Fibroblast of skin of right quadriceps (primary cell): ENCODE measurements around the gene GPBAR1.

Source experiments
- DNase-seq: peaks from one replicate; pipeline ENCODE4 v3.0.0-alpha.2; 2013

GPBAR1 gene, protein sequence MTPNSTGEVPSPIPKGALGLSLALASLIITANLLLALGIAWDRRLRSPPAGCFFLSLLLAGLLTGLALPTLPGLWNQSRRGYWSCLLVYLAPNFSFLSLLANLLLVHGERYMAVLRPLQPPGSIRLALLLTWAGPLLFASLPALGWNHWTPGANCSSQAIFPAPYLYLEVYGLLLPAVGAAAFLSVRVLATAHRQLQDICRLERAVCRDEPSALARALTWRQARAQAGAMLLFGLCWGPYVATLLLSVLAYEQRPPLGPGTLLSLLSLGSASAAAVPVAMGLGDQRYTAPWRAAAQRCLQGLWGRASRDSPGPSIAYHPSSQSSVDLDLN

DNA sequence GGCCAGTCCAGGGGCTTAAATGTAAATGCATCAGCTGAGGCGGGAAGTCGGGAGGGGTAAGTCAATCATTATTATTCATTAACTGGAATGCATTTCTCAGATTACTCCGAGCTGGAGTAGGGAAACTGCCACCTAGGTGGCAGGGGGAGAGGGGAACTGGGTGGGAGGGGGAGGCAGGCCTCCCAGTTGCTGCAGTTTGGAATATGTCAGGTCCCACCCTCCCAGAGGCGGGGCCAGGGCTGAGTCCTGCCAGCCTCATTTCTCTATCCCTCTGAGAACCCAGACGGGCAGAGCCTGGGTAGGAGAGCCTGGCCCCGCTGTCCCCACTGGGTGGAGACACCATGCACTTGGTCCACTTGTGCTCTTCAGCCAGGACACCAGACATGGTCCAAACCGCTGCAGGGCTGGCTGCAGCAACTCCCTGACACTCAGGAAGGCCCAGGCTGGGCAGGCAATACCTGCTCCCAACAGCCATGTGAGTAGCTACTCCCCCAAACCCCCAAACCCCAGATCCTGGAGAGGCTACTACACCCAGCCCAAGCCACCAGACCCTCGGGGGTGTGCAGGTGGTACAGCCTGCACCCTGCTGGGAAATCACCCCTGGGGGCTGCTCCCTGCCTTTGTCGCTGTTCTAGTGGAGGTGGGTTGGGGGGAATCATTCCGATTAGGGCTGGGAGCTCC lies at the start of gene GPBAR1:
TSS of gene GPBAR1 (plus strand) at position 274 of the 681 bp plus-strand sequence. CDS start 1,710 bp downstream, outside the sequence.
- no peak for DNase-seq

DNA sequence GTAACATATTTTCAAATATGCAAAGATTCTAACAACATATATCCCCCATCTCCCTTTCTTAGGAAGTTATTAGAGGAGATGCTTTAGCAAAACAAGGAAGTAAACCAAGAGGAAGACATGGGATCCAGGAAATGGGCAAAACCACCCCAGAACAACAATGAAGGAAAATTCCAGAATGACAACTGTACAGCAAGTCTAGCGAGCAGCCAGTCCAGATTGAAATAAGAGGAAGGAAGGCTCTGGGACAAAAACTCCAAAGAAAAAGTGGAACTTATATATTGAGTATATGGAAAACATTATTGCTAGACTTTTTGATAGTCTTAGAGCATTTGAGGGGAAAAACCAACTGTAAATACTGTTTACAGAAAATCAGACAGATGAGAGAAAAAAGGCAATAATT lies 46.7 kb upstream of the GPBAR1 start:
- DNase-seq = no peak

DNA sequence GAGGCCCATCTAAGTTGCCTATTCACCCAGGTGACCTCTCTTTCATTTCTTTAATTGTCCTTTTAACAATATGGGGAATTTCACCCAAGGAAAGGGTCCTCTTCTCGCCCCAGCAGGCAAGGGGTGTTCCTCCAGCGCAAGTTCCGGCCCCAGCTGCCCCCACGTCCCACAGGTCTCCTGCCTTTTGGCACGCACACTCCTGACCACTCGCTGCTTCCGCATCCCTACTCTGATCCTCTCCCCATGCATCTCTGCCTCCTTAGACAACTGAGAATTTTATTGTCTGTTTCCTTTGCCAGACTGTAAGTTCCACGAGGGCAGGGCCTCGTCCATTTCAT lies 44.5 kb upstream of the GPBAR1 start:
- no peak for DNase-seq

DNA sequence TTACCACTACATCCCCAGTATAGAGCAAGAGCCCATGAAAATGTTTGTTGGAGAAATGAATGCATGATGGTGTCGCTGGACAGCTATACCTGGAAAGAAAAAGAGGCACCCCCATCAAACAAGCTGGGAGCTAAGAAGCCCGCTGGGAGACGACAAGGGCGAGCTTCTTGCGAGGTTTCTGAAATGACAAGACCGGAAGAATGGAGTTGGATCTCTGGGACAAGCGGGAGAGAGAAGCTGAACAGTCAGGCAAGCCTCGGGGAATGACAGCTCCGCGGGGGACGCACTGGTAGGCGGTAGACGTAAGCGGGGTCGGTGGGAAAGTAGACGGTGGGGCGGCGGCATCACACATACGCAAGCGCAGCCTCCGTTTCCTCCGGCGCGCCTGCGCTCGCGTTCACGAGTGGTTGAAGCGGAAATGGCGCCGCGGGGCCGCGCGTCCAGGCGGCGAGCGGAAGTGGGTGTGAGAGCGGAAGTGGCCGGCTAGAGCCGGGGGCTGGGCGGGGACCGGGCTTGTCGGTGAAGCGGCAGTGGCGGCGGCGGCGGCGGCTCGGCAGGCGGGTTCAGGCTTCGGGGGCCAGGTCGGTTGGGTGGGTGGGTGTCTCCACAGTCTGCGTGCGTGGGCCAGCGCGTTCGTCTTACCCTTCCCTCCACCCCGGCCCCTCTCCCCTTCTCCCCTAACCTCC lies 44.0 kb upstream of the GPBAR1 start, which contains the start of gene ARPC2:
TSS of gene ARPC2 (plus strand) at position 516 of the 686 bp plus-strand sequence. CDS start 282 bp downstream, outside the sequence.
- peak; percentile 94 for DNase-seq

DNA sequence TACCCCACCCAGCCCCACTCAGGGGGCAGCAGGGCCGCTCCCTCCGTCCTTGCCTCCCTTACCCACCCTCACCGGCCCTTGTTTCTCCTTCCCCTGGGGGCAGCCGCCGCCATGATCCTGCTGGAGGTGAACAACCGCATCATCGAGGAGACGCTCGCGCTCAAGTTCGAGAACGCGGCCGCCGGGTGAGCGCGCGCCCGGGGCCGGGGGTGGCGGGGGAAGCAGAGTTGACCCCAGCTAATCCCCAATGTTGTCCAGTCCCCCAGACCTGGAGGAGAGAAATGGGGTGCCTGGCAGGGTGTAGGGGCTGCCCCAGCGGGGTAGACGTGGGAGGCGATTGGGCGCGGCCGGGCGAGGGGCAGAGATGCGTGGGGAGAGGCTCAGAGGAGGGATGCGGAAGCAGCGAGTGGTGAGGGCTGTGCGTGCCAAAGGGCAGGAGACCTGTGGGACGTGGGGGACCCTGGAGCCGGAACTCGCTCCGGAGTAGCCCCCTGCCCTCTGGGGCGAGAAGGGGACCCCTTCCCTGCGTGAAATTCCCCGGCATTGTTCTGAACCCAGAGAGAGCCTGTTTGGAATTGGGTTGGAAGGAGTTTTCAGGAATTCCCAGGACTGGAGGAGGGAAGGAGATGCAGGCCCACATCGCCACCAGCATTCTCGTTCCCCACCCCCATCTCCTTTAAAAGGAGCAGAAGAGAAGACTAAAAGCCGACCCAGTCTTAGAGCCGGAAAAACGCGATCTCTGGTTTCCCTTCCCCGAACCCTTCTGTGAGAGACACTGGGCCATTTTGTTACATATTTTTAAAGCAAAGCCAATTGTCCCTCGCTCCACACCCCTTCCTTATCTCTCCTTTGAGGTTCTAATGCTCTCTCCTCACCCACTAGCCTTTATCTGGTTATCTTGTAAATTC lies 43.2 kb upstream of the GPBAR1 start:
- no peak for DNase-seq

DNA sequence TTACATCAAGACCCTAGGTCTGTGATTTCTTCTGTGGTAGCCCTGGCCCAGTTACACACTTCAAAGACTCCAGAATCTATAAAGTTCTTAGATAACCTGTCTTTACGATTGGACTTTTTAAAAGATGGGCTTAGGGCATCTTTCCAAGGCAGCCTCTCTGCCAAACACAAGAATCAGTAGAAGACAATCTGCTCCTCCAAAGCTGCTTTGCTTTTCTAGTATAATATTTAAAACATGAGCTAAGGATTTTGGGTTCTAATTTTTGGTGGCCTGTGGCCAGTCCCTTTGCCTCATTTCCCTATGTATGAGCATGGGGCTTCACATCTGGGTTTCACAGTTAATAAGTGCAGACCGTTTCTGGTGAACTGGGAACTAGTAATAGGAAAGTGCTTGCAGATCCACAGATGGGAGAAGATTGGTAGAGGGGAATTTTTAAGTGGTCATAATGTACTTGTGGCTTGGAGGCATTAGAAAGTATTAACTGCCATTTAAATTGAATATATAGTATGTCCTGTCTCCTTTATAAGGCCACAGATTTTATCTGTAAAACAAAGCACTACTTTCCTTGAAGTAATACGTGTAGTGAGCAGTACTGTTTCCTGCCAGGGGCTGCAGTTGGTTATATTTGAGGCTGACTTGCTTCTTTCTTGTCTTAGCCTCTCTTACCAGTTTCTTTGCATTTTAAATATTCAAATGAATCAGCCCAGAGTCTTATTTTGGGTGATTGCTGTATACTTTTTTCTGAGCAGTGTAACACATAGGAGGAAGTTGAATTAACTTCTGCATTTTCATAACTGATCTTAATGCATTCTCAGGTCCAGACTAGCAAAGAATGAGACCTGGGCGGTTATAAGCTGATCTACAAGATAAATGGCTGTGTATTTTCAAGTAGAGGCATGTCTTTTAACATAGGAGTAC lies 42.3 kb upstream of the GPBAR1 start:
- DNase-seq = no peak

DNA sequence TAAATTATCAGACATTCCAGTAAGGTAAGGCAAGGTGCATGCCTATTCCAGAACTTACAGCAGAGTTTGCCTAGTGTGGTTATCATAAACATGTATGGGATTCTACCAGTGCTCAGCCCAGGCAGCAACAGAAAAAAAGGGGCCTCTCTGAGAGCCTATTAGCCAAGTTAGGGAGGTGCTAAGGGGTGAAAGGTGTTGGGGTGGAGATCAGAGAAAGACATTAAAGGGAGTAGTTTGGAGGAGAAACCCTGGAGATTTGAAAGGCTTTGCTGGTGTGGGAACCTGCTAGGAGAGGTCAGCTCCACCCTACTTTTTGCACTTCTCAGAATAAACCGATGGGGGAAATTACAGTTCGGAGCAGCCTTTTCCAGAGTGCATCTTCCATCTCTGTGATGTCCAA lies 40.9 kb upstream of the GPBAR1 start:
- no peak for DNase-seq

DNA sequence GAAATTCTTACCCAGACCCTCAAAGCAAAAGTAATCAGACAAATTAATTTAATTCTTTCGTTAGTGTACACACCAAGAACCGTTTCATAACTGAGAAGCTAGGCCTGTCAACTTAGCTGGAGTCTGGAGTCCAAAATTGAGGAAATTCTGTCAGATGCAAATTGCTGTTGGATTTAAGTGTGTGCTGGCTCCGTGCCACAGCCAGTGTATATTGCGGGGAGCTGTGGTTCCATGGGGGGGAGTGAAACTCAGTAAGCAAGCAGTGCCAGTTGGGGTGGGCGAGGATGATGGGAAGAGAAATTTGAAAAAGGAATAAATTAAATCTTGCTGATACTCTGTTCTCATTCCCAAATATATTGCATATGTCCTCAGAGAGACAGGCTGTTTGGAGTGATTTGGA lies 39.8 kb upstream of the GPBAR1 start:
- no peak for DNase-seq

DNA sequence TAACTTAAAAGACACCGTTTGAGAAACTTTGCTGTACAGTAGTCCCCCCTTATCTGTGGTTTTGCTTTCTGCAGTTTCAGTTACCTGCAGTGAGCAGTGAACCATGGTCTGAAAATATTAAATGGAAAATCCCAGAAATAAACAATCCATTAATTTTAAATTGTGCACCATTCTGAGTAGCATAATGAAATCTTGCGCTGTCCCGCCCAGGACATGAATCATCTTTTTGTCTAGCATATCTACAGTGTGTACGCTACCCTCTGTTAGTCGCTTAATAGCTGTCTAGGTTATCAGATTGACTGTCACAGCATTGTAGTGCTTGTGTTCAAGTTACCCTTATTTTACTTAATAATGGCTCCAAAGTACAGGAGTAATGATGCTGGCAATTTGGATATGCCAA lies 37.8 kb upstream of the GPBAR1 start:
- no peak for DNase-seq

DNA sequence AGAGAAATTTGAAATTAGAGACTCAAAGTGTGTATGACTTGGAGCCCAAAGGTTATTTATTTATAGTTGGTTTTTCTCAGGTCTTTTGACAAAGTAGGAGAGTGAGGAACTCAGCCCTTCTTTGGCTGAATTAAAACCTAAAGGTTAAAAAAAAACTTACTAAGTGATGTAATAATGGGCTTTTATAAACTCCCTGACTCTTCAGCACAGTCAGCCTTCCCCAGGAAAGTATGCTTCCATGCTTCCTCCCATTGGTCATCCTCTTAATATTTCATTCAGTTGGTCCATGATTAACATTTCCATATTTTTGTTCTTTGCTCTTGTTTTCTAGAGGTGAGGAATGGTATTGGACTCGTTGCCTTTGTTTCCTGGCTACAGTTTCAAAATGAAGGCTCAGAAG lies 36.6 kb upstream of the GPBAR1 start:
- DNase-seq = no peak

DNA sequence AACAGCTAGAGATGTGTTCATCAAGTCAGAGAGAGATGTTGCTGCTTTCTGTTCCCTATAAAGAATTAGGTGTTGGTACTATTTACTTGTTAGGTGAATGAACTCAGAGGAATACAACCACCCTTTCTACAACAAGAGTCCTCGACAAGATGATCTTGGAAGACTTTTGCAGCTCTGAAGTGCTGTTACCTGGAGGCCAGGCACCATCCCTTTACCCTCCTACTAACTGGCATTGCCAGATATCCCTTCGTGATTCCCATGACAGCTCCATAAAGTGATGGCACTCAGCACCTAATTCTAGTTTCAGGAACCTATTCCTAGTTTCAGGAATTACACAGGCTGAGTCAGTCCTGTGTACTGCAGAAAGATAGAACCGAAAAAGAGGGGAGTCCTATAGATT lies 33.9 kb upstream of the GPBAR1 start:
- no peak for DNase-seq

DNA sequence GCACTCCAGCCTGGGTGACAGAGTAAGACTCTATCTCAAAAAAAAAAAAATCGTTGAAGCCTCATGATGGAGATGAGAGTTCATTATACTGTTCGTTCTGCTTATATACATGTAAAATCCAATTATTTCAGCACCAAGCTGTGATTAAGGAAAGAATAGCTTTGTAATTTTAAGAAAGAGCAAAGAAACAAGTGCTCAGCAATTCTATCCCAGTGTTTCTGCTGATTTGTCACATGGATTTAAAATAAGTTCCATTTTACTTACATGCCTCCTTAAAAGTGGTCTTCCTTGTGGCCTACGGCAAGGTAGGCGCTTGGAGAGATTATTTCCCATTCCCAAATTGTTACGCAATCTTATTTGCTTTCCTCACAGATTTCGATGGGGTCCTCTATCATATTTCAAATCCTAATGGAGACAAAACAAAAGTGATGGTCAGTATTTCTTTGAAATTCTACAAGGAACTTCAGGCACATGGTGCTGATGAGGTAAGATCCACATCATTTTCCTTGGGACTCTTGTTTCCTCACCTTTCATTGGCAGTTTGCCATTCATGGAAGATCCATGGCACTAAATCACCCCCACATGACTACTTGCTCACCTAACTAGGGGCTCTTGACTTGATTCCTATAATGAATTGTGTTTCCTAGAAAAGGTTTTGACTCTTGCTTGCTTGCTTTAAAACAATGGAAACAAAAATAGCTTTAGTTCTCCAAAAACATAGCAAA lies 32.3 kb upstream of the GPBAR1 start:
- peak; percentile 28 for DNase-seq

DNA sequence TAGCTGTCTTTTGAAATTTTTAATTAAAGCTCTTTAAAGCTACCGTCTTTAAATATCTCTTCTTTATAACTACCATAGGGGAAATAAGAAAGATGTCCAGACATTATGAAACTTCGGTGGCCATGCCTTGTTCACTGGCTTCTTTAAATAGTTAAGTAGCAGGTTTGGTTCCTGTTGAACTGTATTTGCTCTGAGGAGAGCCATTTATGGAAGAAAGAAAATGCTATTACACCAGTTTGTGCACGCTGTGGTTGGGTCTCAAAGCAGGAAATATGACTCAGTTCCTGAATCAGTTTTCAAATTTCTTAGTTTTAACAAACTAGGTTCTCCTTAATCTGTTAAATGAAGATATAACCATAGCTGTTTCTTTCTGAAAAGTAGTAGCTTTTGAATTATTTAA lies 31.6 kb upstream of the GPBAR1 start:
- peak; percentile 90 for DNase-seq

DNA sequence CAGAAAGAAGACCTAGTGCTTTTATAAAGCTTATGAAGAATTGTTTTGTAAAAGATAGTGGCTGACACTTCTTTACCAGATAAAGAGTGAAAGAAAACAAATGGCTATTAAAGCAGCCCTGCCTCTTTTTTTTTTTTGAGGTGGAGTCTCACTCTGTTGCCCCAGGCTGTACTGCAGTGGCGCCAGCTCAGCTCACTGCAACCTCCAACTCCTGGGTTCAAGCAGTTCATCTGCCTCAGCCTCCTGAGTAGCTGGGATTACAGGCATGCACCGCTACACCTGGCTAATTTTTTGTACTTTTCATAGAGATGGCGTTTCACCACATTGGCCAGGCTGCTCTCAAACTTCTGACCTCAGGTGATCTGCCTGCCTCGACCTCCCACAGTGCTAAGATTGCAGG lies 31.0 kb upstream of the GPBAR1 start:
- DNase-seq = peak; percentile 27

DNA sequence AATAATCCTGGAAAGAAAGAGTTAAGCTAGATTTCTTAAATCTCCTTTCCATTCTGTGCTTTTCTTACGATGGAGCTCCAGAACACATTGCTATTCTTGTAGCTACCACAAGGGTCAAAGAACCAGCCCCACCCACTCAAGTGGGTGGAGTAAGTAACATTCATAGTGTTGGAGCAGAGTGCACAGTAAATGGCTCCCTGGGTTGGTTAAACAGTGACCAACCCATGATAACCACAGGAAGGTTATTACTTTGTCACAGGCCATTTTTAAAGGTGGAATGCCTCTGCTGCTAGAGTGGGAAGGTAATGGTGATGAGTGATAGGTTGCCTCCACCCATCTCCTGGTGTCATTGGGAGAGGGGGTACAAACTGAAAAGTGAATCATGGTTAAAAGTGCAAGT lies 29.9 kb upstream of the GPBAR1 start:
- DNase-seq = peak; percentile 27

DNA sequence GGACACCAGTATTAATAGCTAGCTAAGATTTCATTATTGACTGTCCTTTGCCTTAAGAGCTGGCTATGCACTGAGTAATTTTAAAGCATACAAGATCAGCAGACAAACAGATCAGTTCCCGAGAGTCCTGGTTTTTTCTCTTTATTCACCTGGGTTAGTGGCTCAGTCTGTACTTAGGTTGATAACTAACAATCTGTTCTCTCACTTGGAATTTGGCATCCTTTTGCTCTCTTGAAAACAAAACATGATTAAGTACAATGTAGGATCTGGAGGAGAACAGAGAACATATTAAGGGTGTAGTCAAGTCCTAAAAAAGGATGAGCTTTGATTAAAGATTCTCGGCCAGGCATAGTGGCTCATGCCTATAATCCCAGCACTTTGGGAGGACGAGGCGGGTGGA lies 27.3 kb upstream of the GPBAR1 start:
- DNase-seq = no peak

DNA sequence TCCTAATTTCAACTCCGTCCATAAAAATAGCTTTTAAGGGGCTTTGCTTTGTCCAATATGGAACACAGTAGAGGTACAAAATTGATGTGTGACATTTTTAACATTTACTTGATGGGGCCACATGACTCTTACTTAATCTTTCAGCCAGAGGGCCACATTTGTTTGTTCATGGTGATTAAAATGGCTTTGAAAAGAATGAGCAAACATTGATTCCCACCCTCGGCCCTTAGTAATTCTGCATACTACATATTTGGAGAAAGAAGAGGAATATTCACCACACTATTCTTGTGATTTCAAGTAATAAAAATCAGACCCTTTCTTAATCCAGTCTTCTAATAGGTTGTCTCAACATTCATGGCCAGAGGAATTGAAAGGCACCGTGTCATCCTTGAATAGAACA lies 26.3 kb upstream of the GPBAR1 start:
- no peak for DNase-seq

DNA sequence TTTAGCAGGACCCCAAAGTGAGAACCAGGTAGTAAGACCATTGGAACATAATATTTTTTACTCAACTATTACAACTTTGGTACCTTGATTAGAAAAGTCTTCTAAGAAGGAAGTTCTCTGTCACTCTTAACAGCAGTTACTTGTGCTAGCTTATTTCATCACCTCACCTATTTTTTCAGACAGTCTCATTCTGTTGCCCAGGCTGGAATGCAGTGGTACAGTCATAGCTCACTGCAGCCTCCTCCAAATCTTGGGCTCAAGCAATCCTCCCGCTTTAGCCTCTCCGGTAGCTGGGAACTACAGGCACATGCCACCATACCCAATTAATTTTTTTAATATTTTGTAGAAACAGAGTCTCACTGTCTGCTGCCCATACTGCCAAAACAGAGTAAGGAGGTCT lies 25.8 kb upstream of the GPBAR1 start:
- DNase-seq = no peak

DNA sequence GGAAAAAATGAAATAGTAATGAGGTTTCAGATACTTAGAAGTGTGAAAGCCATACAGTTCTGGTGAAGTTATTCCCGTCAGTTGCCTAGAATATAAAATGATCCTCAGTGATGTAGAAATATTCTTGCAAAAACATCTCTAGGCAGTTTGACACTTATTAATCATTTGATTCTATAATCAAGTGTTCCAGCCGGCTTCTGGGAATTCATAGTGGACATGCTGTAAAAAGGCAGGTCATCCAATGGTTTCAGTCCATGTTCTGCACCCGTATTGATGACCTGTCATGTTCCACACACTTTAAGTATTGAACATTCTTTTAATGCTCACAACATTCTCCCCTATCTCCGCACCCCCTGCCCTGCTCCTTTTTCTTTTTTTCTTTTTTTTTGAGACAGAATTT lies 24.0 kb upstream of the GPBAR1 start:
- DNase-seq = no peak

DNA sequence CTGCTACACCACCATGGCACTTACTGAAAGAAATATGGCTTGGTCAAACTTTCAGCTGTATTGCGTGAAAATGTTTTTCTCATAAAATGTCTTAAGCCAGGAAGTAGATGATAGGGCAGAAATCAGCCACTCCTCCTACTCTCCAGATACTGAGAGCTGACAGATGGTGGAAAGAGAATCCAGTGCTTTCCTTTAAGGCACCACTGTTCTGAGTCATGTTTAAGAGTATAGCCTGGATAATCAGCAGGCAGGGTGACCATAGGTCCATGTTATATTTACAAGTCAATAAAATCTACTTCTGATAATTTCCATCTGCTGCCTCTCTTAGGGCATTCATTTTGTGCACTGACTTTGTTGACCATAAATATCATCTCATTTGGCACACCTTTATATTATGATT lies 21.9 kb upstream of the GPBAR1 start:
- no peak for DNase-seq

DNA sequence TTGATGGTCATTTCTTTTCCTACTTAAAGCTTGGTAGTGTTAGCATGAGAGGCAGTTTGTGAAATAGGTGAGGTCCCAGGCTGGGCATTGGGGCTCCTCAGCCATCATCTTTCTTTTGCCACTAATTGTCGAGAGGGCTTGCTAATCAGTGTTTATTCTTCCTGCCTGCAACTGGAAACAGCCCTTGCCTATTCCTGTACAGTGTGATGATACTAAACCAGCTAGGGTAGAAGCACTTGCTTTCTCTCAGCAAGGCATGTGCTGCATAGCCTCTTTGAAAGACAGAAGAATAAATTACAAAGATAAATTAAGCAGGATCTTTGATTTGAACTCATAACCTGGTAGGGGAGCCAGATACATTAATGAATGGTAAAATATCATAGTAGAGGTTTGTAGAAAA lies 16.6 kb upstream of the GPBAR1 start:
- DNase-seq = no peak
